K562 (cell line): ENCODE results near the gene COL28A1. TPM values are rescaled to one million over a fixed set of nuclear protein-coding genes. Genes with fewer than 3 reads are reported as not detected.

Experiments
- ATAC-seq: fragments of 200-7000 bp; cut with Tn5 transposase; 3 replicates; pipeline ENCODE4 v1.9.1; 2020; ENCODE audit warnings: moderate library complexity
- BruUV-seq: library from RNA; stranded (reverse); fragments of 400-500 nt; replicated peaks from 2 replicates; lab custom pipeline; 2021; lab: Mats Ljungman, UMichigan
- CTCF ChIA-PET: fragments of 300-600 bp; formaldehyde crosslinking; extraction: SDS; loops from one replicate; lab custom pipeline; 2021; ENCODE audit warnings: low intra/inter-chr PET ratio; lab: Yijun Ruan, JAX
- POLR2A ChIA-PET: fragments of 300-600, 350-650 bp; sonication (Branson Sonifier 250); formaldehyde crosslinking; extraction: SDS; loops from one replicate; lab custom pipeline; 2021; ENCODE audit warnings: antibody characterized with exemption, inconsistent platforms; lab: Yijun Ruan, JAX
- DNase-seq, 4 experiments: peaks; one replicate each; pipeline versions ENCODE4 v3.0.0 to v3.0.0-alpha.2; 2011 to 2018; ENCODE audit warnings: low spot score in 3 of 4, mixed read lengths in 3 of 4; ENCODE audit errors: extremely low read depth in 1 of 4
- FAIRE-seq: peaks from 2 replicates; lab custom pipeline; 2011; peaks lifted over from hg19 to GRCh38; lab: Jason Lieb, UNC
- H2AFZ ChIP-seq: 2 replicates; pipeline ENCODE4 v1.6.0; 2011; ENCODE audit warnings: low read depth, low read length, control low read depth, inconsistent platforms
- H3K27ac ChIP-seq: fragments of 200-600 bp; 3 replicates; pipeline ENCODE4 v1.8.0; 2011; ENCODE audit warnings: low read depth, mild to moderate bottlenecking, control low read depth, inconsistent platforms, low read length, moderate library complexity, mixed read lengths; ENCODE audit errors: extremely low read depth
- H3K27me3 ChIP-seq, 2 experiments: fragments of 300-600 bp in 1 of 2; 2 replicates in 1 of 2; 3 replicates in 1 of 2; pipeline versions ENCODE4 v1.6.0 to v1.8.0; 2011; ENCODE audit warnings: inconsistent platforms in 2 of 2, low read length in 2 of 2, mild to moderate bottlenecking in 1 of 2, mixed read lengths in 1 of 2, moderate library complexity in 1 of 2; ENCODE audit not compliant: control insufficient read depth in 2 of 2, insufficient read depth in 2 of 2
- H3K36me3 ChIP-seq: fragments of 300-600 bp; 3 replicates; pipeline ENCODE4 v1.8.0; 2011; ENCODE audit warnings: mild to moderate bottlenecking, low read length, inconsistent platforms; ENCODE audit not compliant: control insufficient read depth, insufficient read depth
- H3K4me1 ChIP-seq, 2 experiments: fragments of 200-600 bp in 1 of 2; replicated peaks in 1 of 2; 2 replicates in 1 of 2; 3 replicates in 1 of 2; pipeline versions ENCODE4 v1.5.1 to v1.8.0; 2011; ENCODE audit warnings: inconsistent platforms in 2 of 2, low read length in 2 of 2, mild to moderate bottlenecking in 1 of 2, mixed read lengths in 1 of 2, moderate library complexity in 1 of 2; ENCODE audit not compliant: control insufficient read depth in 2 of 2, insufficient read depth in 2 of 2
- H3K4me2 ChIP-seq: 2 replicates; pipeline ENCODE4 v1.6.1; 2011; ENCODE audit warnings: low read length, control low read depth, inconsistent platforms, mixed read lengths; ENCODE audit not compliant: insufficient read depth
- H3K4me3 ChIP-seq: fragments of 200-600 bp; sonication (generic), shearing (Covaris generic); 2 replicates; pipeline ENCODE4 v1.5.1; 2016; ENCODE audit warnings: control low read depth, inconsistent platforms
- H3K79me2 ChIP-seq: fragments of 200-600 bp; 3 replicates; pipeline ENCODE4 v1.8.0; 2011; ENCODE audit warnings: low read length, inconsistent platforms; ENCODE audit not compliant: control insufficient read depth, insufficient read depth
- H3K9ac ChIP-seq, 2 experiments: 2 replicates each; pipeline versions ENCODE4 v1.6.0 to v1.6.1; 2011; ENCODE audit warnings: low read depth in 2 of 2, low read length in 2 of 2, control low read depth in 1 of 2, inconsistent platforms in 1 of 2, mild to moderate bottlenecking in 1 of 2, mixed read lengths in 1 of 2; ENCODE audit not compliant: insufficient read depth in 1 of 2
- H3K9me1 ChIP-seq: one replicate; pipeline ENCODE4 v1.6.0; 2011; ENCODE audit warnings: inconsistent platforms, mild to moderate bottlenecking, low read length, moderate library complexity; ENCODE audit not compliant: control insufficient read depth, insufficient read depth
- H3K9me3 ChIP-seq: replicated peaks from 2 replicates; pipeline ENCODE4 v1.5.1; 2011; ENCODE audit warnings: low read depth, low read length, inconsistent platforms; ENCODE audit not compliant: control insufficient read depth, insufficient read depth
- H4K20me1 ChIP-seq: replicated peaks from 2 replicates; pipeline ENCODE4 v1.6.1; 2011; ENCODE audit warnings: low read length, inconsistent platforms, mixed read lengths; ENCODE audit not compliant: control insufficient read depth, insufficient read depth
- LEF1 ChIP-seq: fragments of 450-650 bp; IDR thresholded peaks from 2 replicates; pipeline ENCODE4 v1.6.1; 2016; ENCODE audit warnings: mild to moderate bottlenecking
- MTA2 ChIP-seq: fragments of 450-650 bp; IDR thresholded peaks from 2 replicates; pipeline ENCODE4 v1.6.1; 2016; ENCODE audit warnings: low read depth
- NFIX ChIP-seq: fragments of 250-450 bp; sonication (Bioruptor Pico); IDR thresholded peaks from 2 replicates; pipeline ENCODE4 v1.4.0; 2020; ENCODE audit warnings: low read depth, mild to moderate bottlenecking, moderate library complexity
- THAP7 ChIP-seq: fragments of 250-450 bp; sonication (Bioruptor Pico); IDR thresholded peaks from 2 replicates; pipeline ENCODE4 v1.5.0; 2021
- ZKSCAN1 ChIP-seq: fragments of 150-350 bp; IDR thresholded peaks from 2 replicates; pipeline ENCODE4 v1.6.1; 2016; ENCODE audit warnings: low read depth, low read length
- ZNF165 ChIP-seq: fragments of 250-450 bp; sonication (Bioruptor Pico); IDR thresholded peaks from 2 replicates; pipeline ENCODE4 v1.4.0; 2020; ENCODE audit warnings: borderline replicate concordance
- ZNF324 ChIP-seq: fragments of 250-450 bp; sonication (Bioruptor Pico); IDR thresholded peaks from 2 replicates; pipeline ENCODE4 v1.4.0; 2020; ENCODE audit warnings: mild to moderate bottlenecking
- ZNF639 ChIP-seq, 2 experiments: fragments of 200-800 bp in 1 of 2; sonication (Bioruptor generic) in 1 of 2; sonication (generic) in 1 of 2; formaldehyde crosslinking in 1 of 2; IDR thresholded peaks in 1 of 2; conservative IDR thresholded peaks in 1 of 2; 2 replicates each; pipeline versions ENCODE4 v1.5.0 to v1.6.1; 2016 to 2020; ENCODE audit warnings: missing compliant biosample characterization in 1 of 2, missing genetic modification characterization in 1 of 2, missing genetic modification reagents in 1 of 2
- WGBS: fragments of 100-300 bp; shearing (Covaris generic); methylation state at CpG from one replicate; pipeline ENCODE4 v1.1.6; 2016; ENCODE audit warnings: low coverage, mixed read lengths; ENCODE audit not compliant: insufficient coverage; ENCODE audit errors: missing lambda C conversion rate; 5-methylcytosine and 5-hydroxymethylcytosine counted together
- in situ Hi-C: fragments of 300-500 bp; cut with MboI; formaldehyde crosslinking; loops from 4 replicates; pipeline ENCODE4 v1.15.0; 2018; ENCODE audit warnings: inconsistent platforms, mixed read lengths
- intact Hi-C: fragments of 100-400 bp; cut with micrococcal nuclease; formaldehyde crosslinking; loops from 2 replicates; pipeline ENCODE4 v1.14.2; 2022
- polyA plus RNA-seq, 8 experiments: library from polyadenylated mRNA; depleted of rRNA in 4 of 8; stranded (reverse) in 5 of 8; unstranded in 3 of 8; fragments of >200 nt; fragmentation: Nextera tagmentation in 2 of 8; fragmentation: Illumina TruSeq in 1 of 8; extraction: Ambion mirVana in 2 of 8; extraction: Trizol in 1 of 8; gene quantifications; 2 replicates each; pipeline versions ENCODE4 v1.2.1 to v1.2.3, GENCODE V29; 2011 to 2014; ENCODE audit warnings: inconsistent platforms in 1 of 8, missing spikeins in 1 of 8
- total RNA-seq, 7 experiments: library from RNA; depleted of rRNA in 6 of 7; stranded (reverse); fragments of >200 nt in 6 of 7; fragmentation: Illumina TruSeq in 2 of 7; extraction: Trizol in 2 of 7; gene quantifications; 2 replicates each; pipeline versions ENCODE4 v1.2.1 to v1.2.3, GENCODE V29; 2011 to 2021; ENCODE audit warnings: low replicate concordance in 1 of 7

The COL28A1 gene
- total and polyA plus RNA-seq, 9 of the 15 experiments (the other 6 are each of a cell fraction or from before 2014, with no cell fraction given), result 0.03 to 0.13 (median 0.05) TPM; not detected in 3

DNA sequence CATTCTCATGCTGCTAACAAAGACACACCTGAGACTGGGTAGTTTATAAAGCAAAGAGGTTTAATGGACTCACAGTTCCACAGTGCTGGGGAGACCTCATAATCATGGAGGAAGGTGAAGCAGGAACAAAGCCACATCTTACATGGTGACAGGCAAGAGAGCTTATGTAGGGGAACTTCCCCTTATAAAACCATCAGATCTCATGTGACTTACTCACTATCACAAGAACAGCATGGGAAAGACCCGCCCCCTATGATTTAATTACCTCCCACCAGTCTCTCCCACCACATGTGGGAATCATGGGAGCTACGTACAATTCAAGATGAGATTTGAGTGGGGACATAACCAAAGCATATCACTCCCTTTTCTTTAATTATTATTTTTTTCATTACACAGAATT is 16.6 kb downstream of the COL28A1 start:
- CTCF ChIA-PET, result no interaction called here
- no peaks in the 10 kb centered on the region for H4K20me1 ChIP-seq
- H3K27ac ChIP-seq, result no peak overlapping the region
- TF ChIP-seq THAP7 (CRISPR knock-in tag) (no peak), NFIX (CRISPR knock-in tag) (no peak), ZNF324 (CRISPR knock-in tag) (no peak), MTA2 (no peak), ZKSCAN1 (no peak), ZNF165 (CRISPR knock-in tag) (no peak)
- TF ChIP-seq, all 486 proteins: peak for 0
- FAIRE-seq, result no peak
- H3K4me1 ChIP-seq, result no peaks in the 10 kb centered on the region
- intact Hi-C loops (no loop called here), in situ Hi-C loops (no loop called here)
- ATAC-seq, result no peak
- H3K27me3 ChIP-seq, result no peaks in the 10 kb centered on the region
- H3K9me3 ChIP-seq, result no peaks in the 10 kb centered on the region
- no peak overlapping the region for H3K4me3 ChIP-seq
- no peak overlapping the region for H3K4me2 ChIP-seq
- no peaks in the 10 kb centered on the region for H3K79me2 ChIP-seq
- WGBS, result 13% methylated on average over 2 of the region's 2 CpGs
- no TSS peak for BruUV-seq
- H3K9ac ChIP-seq, result no peak overlapping the region
- no peak overlapping the region for H2AFZ ChIP-seq
- H3K36me3 ChIP-seq, result no peaks in the 10 kb centered on the region
- DNase-seq, result no peak
- POLR2A ChIA-PET, result no interaction called here
- no peaks in the 10 kb centered on the region for H3K9me1 ChIP-seq

DNA sequence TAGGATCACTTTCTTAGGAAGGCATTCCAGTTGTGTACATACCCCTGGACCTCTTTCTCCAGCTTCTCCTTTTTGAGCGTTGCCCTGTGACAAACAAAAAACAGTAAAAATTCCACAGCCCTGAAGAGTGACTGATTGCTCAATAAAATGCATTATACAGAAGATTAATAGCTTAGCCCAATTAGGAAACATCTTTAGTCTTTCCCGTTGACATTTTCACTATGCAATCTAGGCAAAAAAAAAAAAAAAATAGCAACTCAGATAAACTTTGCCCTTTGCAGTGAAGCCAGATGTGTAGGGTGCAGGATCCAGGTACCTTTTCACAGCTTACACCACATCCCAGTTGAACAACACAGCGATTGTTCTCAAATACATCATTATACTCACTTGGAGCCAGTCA is 17.9 kb downstream of the COL28A1 start:
- in situ Hi-C loops, result no loop called here

More for the DNA sequence above, 17.9 kb downstream of the COL28A1 start:
- H3K79me2 ChIP-seq, result no peaks in the 10 kb centered on the region
- POLR2A ChIA-PET, result no interaction called here
- no peak overlapping the region for H3K4me3 ChIP-seq
- no peak overlapping the region for H2AFZ ChIP-seq
- H3K9me1 ChIP-seq, result no peaks in the 10 kb centered on the region
- no peaks in the 10 kb centered on the region for H3K36me3 ChIP-seq
- no peak for ATAC-seq
- BruUV-seq, result no TSS peak
- WGBS, result 3% methylated on average over 3 of the region's 3 CpGs
- CTCF ChIA-PET, result no interaction called here
- no peak overlapping the region for H3K9ac ChIP-seq
- TF ChIP-seq LEF1, result no peak
- no peak for TF ChIP-seq ZNF639 (CRISPR knock-in tag; conservative IDR thresholded peaks at IDR 0.05 in 1 of 2, IDR thresholded peaks at IDR 0.05 in 1 of 2)
- H3K4me1 ChIP-seq, result no peaks in the 10 kb centered on the region
- no peaks in the 10 kb centered on the region for H4K20me1 ChIP-seq
- no peaks in the 10 kb centered on the region for H3K9me3 ChIP-seq
- no peak overlapping the region for H3K4me2 ChIP-seq
- no peak for DNase-seq
- H3K27me3 ChIP-seq, result no peaks in the 10 kb centered on the region
- no peak for FAIRE-seq
- no peak overlapping the region for H3K27ac ChIP-seq
- intact Hi-C loops, result no loop called here
